HUES6 (cell line): ENCODE results near the gene RNF220.
"Not testable (repeated sequence)": the region's sequence is repeated elsewhere in the genome, so short reads cannot be mapped to it uniquely, and the experiment has no call there.

ENCODE experiments used
- H3K27ac ChIP-seq: 2 replicates; pipeline ENCODE4 v1.7.0; 2013; ENCODE audit warnings: low read depth, mild to moderate bottlenecking, low read length, inconsistent platforms
- H3K27me3 ChIP-seq: 2 replicates; pipeline ENCODE4 v1.6.1; 2013; ENCODE audit warnings: low read length; ENCODE audit not compliant: control insufficient read depth, insufficient read depth
- H3K36me3 ChIP-seq: 2 replicates; pipeline ENCODE4 v1.6.1; 2013; ENCODE audit warnings: low read length; ENCODE audit not compliant: control insufficient read depth, insufficient read depth
- H3K4me1 ChIP-seq: 2 replicates; pipeline ENCODE4 v1.6.1; 2013; ENCODE audit warnings: low read length; ENCODE audit not compliant: control insufficient read depth, insufficient read depth
- H3K4me3 ChIP-seq: 2 replicates; pipeline ENCODE4 v1.5.1; 2013; ENCODE audit warnings: low read depth, low read length
- H3K9ac ChIP-seq: one replicate; pipeline ENCODE4 v1.6.1; 2013; ENCODE audit warnings: mild to moderate bottlenecking, low read length
- H3K9me3 ChIP-seq: 2 replicates; pipeline ENCODE4 v1.6.1; 2013; ENCODE audit warnings: low read depth, low read length; ENCODE audit not compliant: control insufficient read depth, insufficient read depth

The RNF220 gene

GRCh38 chr1:44698138-44698537, 293.1 kb downstream of the RNF220 start:
- no peaks in the 10 kb centered on the region for H3K4me1 ChIP-seq

GRCh38 chr1:44699375-44699774, 294.3 kb downstream of the RNF220 start:
- H3K4me1 ChIP-seq, H3K9me3 ChIP-seq, H3K27ac ChIP-seq, H3K27me3 ChIP-seq, H3K4me3 ChIP-seq, H3K9ac ChIP-seq, H3K36me3 ChIP-seq: not testable (repeated sequence)

More at GRCh38 chr1:44698138-44698537, 293.1 kb downstream of the RNF220 start:
- Histone ChIP-seq H3K9me3 (no peaks in the 10 kb centered on the region), H3K27ac (no peak overlapping the region), H3K4me3 (no peak overlapping the region), H3K36me3 (no peaks in the 10 kb centered on the region), H3K27me3 (no peaks in the 10 kb centered on the region), H3K9ac (no peak overlapping the region)

GRCh38 chr1:44700573-44700972, 295.5 kb downstream of the RNF220 start:
- no peak overlapping the region for H3K27ac ChIP-seq
- H3K36me3 ChIP-seq = no peaks in the 10 kb centered on the region
- H3K9ac ChIP-seq = no peak overlapping the region
- no peaks in the 10 kb centered on the region for H3K4me1 ChIP-seq
- no peaks in the 10 kb centered on the region for H3K27me3 ChIP-seq
- no peaks in the 10 kb centered on the region for H3K9me3 ChIP-seq
- H3K4me3 ChIP-seq = no peak overlapping the region

- no peak overlapping the region for H3K9ac ChIP-seq
- H3K27ac ChIP-seq = no peak overlapping the region
- H3K4me3 ChIP-seq = no peak overlapping the region
- H3K27me3 ChIP-seq = no peaks in the 10 kb centered on the region
- no peaks in the 10 kb centered on the region for H3K4me1 ChIP-seq
- no peaks in the 10 kb centered on the region for H3K9me3 ChIP-seq
- no peaks in the 10 kb centered on the region for H3K36me3 ChIP-seq
Measured at GRCh38 chr1:44701141-44701573, 296.1 kb downstream of the RNF220 start.
